HepG2 (cell line): Measurements from ENCODE around the gene C20orf202. TPM values are rescaled to one million over a fixed set of nuclear protein-coding genes. Genes with fewer than 3 reads are reported as not detected.
A peak's percentile ranks its signal among the peaks of the same experiment; 100 is the strongest.

Experiments
- ARNTL ChIP-seq: sonication (generic); formaldehyde crosslinking; IDR thresholded peaks from 2 replicates; pipeline ENCODE4 v1.4.0; 2020; ENCODE audit warnings: mild to moderate bottlenecking, missing genetic modification reagents
- DBP ChIP-seq: sonication (generic); formaldehyde crosslinking; IDR thresholded peaks from 2 replicates; pipeline ENCODE4 v1.4.0; 2020; ENCODE audit warnings: missing genetic modification reagents; ENCODE audit errors: not compliant biosample characterization
- DR1 ChIP-seq: sonication (generic); formaldehyde crosslinking; IDR thresholded peaks from 2 replicates; pipeline ENCODE4 v1.8.0; 2021; ENCODE audit warnings: mild to moderate bottlenecking, missing genetic modification reagents, inconsistent platforms
- ELF1 ChIP-seq: sonication (generic); formaldehyde crosslinking; IDR thresholded peaks from 2 replicates; pipeline ENCODE4 v1.4.0; 2020; ENCODE audit warnings: missing genetic modification reagents
- NFRKB ChIP-seq: fragments of 450-650 bp; IDR thresholded peaks from 2 replicates; pipeline ENCODE4 v1.6.1; 2017
- NFYC ChIP-seq: IDR thresholded peaks from 2 replicates; pipeline ENCODE4 v1.6.1; 2016; ENCODE audit warnings: missing genetic modification reagents, missing compliant biosample characterization
- SETDB1 ChIP-seq: sonication (generic); formaldehyde crosslinking; IDR thresholded peaks from 2 replicates; pipeline ENCODE4 v1.5.1; 2020; ENCODE audit warnings: missing genetic modification reagents, mild to moderate bottlenecking, borderline replicate concordance
- SP5 ChIP-seq: IDR thresholded peaks from 2 replicates; pipeline ENCODE4 v1.6.1; 2016; ENCODE audit warnings: low read depth, borderline replicate concordance
- ZBTB20 ChIP-seq: sonication (generic); formaldehyde crosslinking; IDR thresholded peaks from 2 replicates; pipeline ENCODE4 v1.8.1; 2023; ENCODE audit warnings: missing genetic modification reagents, low read depth, mild to moderate bottlenecking, borderline replicate concordance
- ZMAT3 ChIP-seq: sonication (generic); formaldehyde crosslinking; conservative IDR thresholded peaks from 2 replicates; pipeline ENCODE4 v1.7.0; 2021; ENCODE audit warnings: missing genetic modification reagents
- ZNF101 ChIP-seq: sonication (generic); formaldehyde crosslinking; IDR thresholded peaks from 2 replicates; pipeline ENCODE4 v1.4.0; 2020; ENCODE audit warnings: mild to moderate bottlenecking, low read depth, missing genetic modification reagents, borderline replicate concordance
- ZNF276 ChIP-seq: sonication (generic); formaldehyde crosslinking; IDR thresholded peaks from 2 replicates; pipeline ENCODE4 v1.4.0; 2020; ENCODE audit warnings: mild to moderate bottlenecking, low read depth, missing genetic modification reagents
- ZNF34 ChIP-seq: sonication (generic); formaldehyde crosslinking; IDR thresholded peaks from 2 replicates; pipeline ENCODE4 v1.4.0; 2020; ENCODE audit warnings: mild to moderate bottlenecking, missing genetic modification reagents, borderline replicate concordance
- ZNF503 ChIP-seq: sonication (generic); formaldehyde crosslinking; IDR thresholded peaks from 2 replicates; pipeline ENCODE4 v1.4.0; 2020; ENCODE audit warnings: missing genetic modification reagents
- ZNF660 ChIP-seq: sonication (generic); formaldehyde crosslinking; IDR thresholded peaks from 2 replicates; pipeline ENCODE4 v1.5.1; 2020; ENCODE audit warnings: mild to moderate bottlenecking, low read depth, missing genetic modification reagents, borderline replicate concordance
- ZNF761 ChIP-seq: sonication (generic); formaldehyde crosslinking; conservative IDR thresholded peaks from 2 replicates; pipeline ENCODE4 v1.4.0; 2020; ENCODE audit warnings: mild to moderate bottlenecking, missing genetic modification reagents
- ZSCAN5A ChIP-seq: sonication (generic); formaldehyde crosslinking; IDR thresholded peaks from 2 replicates; pipeline ENCODE4 v1.8.0; 2022; ENCODE audit warnings: mild to moderate bottlenecking, missing genetic modification reagents, borderline replicate concordance
- polyA plus RNA-seq, 8 experiments: library from polyadenylated mRNA; depleted of rRNA in 3 of 8; stranded (reverse) in 7 of 8; unstranded in 1 of 8; fragments of >200 nt; fragmentation: Illumina TruSeq in 4 of 8; extraction: Trizol in 4 of 8; gene quantifications; 2 replicates each; pipeline versions ENCODE4 v1.2.1 to v1.2.3, GENCODE V29; 2011 to 2016; ENCODE audit warnings: low read depth in 4 of 8, missing spikeins in 1 of 8, mixed read lengths in 1 of 8; ENCODE audit not compliant: insufficient read depth in 1 of 8
- total RNA-seq, 5 experiments: library from RNA; depleted of rRNA; stranded (reverse); fragments of >200 nt; fragmentation: Illumina TruSeq; extraction: Trizol; gene quantifications; 2 replicates each; pipeline ENCODE4 v1.2.3, GENCODE V29; 2016; ENCODE audit warnings: low read depth in 1 of 5
- TF ChIP-seq, protein P1 (sequence below): sonication (generic); formaldehyde crosslinking; IDR thresholded peaks from 2 replicates; pipeline ENCODE4 v1.4.0; 2020; ENCODE audit warnings: missing genetic modification reagents

C20orf202 gene
- total and polyA plus RNA-seq, 2 of the 13 experiments (the other 11 are each of a cell fraction or from before 2014, with no cell fraction given), result 0.20 to 1.2 TPM

DNA sequence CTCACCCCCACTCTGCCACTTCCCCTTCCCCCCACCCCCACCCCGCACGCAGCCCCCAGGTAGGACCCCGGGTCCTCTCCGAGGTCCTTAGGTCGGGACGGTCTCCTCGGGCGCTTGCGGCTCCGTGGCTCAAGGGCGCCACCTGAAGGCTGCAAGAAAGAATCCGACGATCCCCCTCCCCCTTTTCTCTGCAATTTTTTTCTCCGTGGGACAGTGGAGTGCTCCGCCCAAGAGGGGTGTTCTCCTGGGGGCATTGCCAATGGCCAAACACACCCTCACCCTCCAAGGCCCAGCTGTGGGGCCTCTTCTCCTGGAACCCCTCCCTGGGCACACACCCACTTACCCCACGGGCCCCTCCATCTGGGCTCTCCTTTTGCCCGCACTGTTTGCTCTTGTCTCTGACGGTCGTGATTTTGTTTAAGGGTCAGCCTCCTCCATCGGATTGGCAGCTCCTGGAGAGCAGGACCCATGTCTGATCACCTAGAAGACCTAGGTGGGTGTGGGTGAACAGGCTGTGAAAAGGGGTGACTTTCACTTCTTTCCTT lies 17.4 kb upstream of the C20orf202 start (continued):
- TF ChIP-seq ZMAT3 (CRISPR knock-in tag), result no peak
- no peak for TF ChIP-seq NFYC
- no peak; the same call in 1 of the 2 replicates for TF ChIP-seq ELF1
- TF ChIP-seq ZNF503 (CRISPR knock-in tag), result no peak
- TF ChIP-seq ZBTB20, result peak; percentile 52; the same call in 1 of the 2 replicates
- TF ChIP-seq ZNF101, result no peak
- TF ChIP-seq DBP (CRISPR knock-in tag), result no peak
- TF ChIP-seq SETDB1 (CRISPR knock-in tag), result no peak
- peak; percentile 45; the same call in 1 of the 2 replicates for TF ChIP-seq SP5
- TF ChIP-seq ARNTL (CRISPR knock-in tag), result no peak
- TF ChIP-seq DR1 (CRISPR knock-in tag), result no peak
- no peak for TF ChIP-seq NFRKB
- no peak for TF ChIP-seq ZNF276 (CRISPR knock-in tag)
- no peak for TF ChIP-seq ZNF761 (CRISPR knock-in tag)
- no peak for TF ChIP-seq ZNF34
- no peak for TF ChIP-seq ZNF660
- TF ChIP-seq, protein P1, sequence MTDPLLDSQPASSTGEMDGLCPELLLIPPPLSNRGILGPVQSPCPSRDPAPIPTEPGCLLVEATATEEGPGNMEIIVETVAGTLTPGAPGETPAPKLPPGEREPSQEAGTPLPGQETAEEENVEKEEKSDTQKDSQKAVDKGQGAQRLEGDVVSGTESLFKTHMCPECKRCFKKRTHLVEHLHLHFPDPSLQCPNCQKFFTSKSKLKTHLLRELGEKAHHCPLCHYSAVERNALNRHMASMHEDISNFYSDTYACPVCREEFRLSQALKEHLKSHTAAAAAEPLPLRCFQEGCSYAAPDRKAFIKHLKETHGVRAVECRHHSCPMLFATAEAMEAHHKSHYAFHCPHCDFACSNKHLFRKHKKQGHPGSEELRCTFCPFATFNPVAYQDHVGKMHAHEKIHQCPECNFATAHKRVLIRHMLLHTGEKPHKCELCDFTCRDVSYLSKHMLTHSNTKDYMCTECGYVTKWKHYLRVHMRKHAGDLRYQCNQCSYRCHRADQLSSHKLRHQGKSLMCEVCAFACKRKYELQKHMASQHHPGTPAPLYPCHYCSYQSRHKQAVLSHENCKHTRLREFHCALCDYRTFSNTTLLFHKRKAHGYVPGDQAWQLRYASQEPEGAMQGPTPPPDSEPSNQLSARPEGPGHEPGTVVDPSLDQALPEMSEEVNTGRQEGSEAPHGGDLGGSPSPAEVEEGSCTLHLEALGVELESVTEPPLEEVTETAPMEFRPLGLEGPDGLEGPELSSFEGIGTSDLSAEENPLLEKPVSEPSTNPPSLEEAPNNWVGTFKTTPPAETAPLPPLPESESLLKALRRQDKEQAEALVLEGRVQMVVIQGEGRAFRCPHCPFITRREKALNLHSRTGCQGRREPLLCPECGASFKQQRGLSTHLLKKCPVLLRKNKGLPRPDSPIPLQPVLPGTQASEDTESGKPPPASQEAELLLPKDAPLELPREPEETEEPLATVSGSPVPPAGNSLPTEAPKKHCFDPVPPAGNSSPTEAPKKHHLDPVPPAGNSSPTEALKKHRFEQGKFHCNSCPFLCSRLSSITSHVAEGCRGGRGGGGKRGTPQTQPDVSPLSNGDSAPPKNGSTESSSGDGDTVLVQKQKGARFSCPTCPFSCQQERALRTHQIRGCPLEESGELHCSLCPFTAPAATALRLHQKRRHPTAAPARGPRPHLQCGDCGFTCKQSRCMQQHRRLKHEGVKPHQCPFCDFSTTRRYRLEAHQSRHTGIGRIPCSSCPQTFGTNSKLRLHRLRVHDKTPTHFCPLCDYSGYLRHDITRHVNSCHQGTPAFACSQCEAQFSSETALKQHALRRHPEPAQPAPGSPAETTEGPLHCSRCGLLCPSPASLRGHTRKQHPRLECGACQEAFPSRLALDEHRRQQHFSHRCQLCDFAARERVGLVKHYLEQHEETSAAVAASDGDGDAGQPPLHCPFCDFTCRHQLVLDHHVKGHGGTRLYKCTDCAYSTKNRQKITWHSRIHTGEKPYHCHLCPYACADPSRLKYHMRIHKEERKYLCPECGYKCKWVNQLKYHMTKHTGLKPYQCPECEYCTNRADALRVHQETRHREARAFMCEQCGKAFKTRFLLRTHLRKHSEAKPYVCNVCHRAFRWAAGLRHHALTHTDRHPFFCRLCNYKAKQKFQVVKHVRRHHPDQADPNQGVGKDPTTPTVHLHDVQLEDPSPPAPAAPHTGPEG (CRISPR knock-in tag), result no peak
- no peak for TF ChIP-seq ZSCAN5A (CRISPR knock-in tag)
